HG03159 (cell line): ENCODE data around the gene GPR68.
"Not testable (repeated sequence)": the region's sequence is repeated elsewhere in the genome, so short reads cannot be mapped to it uniquely, and the experiment has no call there.

Experiments
- ATAC-seq: cut with Tn5 transposase; IDR thresholded peaks from one replicate; pipeline ENCODE4 v1.9.1; 2021; ENCODE audit warnings: mild to moderate bottlenecking, moderate library complexity; ENCODE audit not compliant: unreplicated experiment

GPR68 gene

GRCh38 chr14:91230397-91231035 lies 14.0 kb downstream of the GPR68 start:
- no peak for ATAC-seq

GRCh38 chr14:91229743-91230200 lies 14.7 kb downstream of the GPR68 start:
- peak; percentile 65 for ATAC-seq

GRCh38 chr14:91229005-91229382 lies 15.5 kb downstream of the GPR68 start:
- no peak for ATAC-seq

- ATAC-seq: peak; percentile 73
Observed at GRCh38 chr14:91228112-91229004, 16.1 kb downstream of the GPR68 start.

GRCh38 chr14:91227183-91227628 lies 17.3 kb downstream of the GPR68 start:
- no peak for ATAC-seq

GRCh38 chr14:91226360-91226759 lies 18.1 kb downstream of the GPR68 start:
- ATAC-seq: not testable (repeated sequence)

GRCh38 chr14:91225025-91225424 lies 19.5 kb downstream of the GPR68 start:
- no peak for ATAC-seq

GRCh38 chr14:91223028-91223783 lies 21.3 kb downstream of the GPR68 start:
- ATAC-seq: no peak

GRCh38 chr14:91221270-91221669 lies 23.2 kb downstream of the GPR68 start:
- ATAC-seq: no peak

- no peak for ATAC-seq
Observed at GRCh38 chr14:91220581-91221000, 23.9 kb downstream of the GPR68 start.

- ATAC-seq: no peak
Observed at GRCh38 chr14:91219517-91220389, 24.8 kb downstream of the GPR68 start.

- no peak for ATAC-seq
Observed at GRCh38 chr14:91218014-91218413, 26.5 kb downstream of the GPR68 start.

- ATAC-seq: no peak
Observed at GRCh38 chr14:91216731-91217226, 27.7 kb downstream of the GPR68 start.

GRCh38 chr14:91215381-91215780 lies 29.1 kb downstream of the GPR68 start:
- ATAC-seq: no peak

- ATAC-seq: no peak
Observed at GRCh38 chr14:91214306-91214705, 30.2 kb downstream of the GPR68 start.

- no peak for ATAC-seq
Observed at GRCh38 chr14:91211017-91211416, 33.5 kb downstream of the GPR68 start.

- ATAC-seq: no peak
Observed at GRCh38 chr14:91207008-91207407, 37.5 kb downstream of the GPR68 start.

- ATAC-seq: no peak
Observed at GRCh38 chr14:91205459-91205858, 39.0 kb downstream of the GPR68 start.

- no peak for ATAC-seq
Observed at GRCh38 chr14:91204657-91205056, 39.8 kb downstream of the GPR68 start.
